SW480 (cell line): ENCODE measurements around the gene RBM18.

ENCODE experiments used
- DNase-seq: peaks from one replicate; pipeline ENCODE4 v3.0.0-alpha.2; 2016; ENCODE audit warnings: low spot score

RBM18 gene

DNA sequence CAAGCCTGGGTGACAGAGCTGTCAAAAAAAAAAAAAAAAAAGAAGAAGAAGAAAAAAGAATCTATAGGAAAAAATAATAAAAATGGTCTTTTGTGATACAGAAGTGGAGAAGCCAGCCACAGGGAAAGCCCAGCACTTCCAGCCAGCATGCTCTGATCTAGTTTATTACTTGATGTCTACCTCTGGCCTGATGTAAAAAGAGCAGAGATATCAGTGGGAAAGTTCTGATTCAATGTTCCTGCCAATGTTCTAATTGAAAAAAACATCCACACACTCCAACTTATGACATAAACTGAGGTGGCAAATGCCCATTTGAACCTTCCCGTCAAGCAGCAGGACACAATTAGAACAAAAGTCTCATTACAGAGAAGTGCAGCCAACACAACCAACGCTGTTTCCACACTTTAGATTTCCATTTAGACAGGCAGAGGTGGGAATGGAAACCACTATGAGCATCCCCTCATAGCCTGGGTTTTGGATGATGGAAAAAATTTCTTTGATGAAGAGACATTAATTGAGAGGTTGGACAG, 5.7 kb downstream of the RBM18 start:
- no peak for DNase-seq

DNA sequence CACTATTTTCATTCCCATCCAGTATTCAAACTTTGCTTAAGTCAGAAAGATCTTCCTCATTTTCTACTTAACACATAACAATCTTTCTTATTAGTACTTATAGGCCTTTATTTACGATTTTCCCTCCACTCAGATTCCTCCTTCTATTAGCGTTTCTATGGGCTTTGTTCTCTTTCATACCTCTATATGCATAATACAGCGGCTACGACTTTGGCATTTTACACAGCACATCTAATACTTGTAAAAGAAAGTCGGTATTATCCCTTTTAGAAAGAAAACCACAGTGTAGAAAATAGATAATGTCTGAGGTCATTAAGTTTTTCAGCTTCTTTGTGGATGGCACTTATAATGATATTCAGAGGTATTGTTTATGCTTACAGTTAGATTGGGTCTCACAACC, 8.4 kb downstream of the RBM18 start:
- no peak for DNase-seq

DNA sequence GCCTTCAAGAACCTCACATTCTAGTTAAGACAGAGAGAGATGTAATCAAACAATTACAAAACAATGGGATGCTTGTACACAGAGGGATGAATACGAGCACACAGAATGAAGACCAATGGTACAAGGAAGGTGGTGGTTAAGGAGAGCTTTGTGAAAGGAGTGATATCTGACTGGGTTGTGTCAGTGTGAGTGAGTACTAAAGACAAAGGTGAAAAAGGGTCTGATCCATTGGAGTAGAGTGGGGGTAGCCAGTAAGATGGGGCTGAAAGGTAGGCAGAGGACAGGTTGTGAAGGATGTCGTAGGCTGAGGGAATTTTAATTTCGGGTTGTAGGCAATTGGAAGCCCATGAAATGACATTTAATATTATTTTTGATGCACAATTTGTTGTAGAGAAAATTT, 9.9 kb downstream of the RBM18 start:
- no peak for DNase-seq

GRCh38 chr9:122252796-122253195, 11.8 kb downstream of the RBM18 start:
- DNase-seq = no peak

DNA sequence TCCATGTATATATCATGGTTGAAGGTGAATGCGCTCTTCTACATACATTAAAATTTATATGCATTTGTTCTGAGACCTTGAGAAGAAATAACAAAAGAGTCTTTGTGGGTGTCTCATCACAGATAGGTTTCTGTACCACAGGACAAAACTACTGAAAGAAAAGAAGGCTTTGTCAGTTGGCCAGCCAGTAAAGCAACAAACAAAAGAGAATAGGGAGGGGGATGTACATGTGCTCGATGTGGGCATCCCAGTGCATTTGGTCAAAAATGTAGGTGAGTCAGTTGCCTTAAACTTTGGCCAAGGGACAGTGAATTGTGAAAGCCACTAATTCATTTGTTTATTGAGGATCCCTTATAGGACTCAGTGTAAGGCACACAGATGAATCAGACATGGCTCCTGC, 13.3 kb downstream of the RBM18 start:
- DNase-seq = no peak

DNA sequence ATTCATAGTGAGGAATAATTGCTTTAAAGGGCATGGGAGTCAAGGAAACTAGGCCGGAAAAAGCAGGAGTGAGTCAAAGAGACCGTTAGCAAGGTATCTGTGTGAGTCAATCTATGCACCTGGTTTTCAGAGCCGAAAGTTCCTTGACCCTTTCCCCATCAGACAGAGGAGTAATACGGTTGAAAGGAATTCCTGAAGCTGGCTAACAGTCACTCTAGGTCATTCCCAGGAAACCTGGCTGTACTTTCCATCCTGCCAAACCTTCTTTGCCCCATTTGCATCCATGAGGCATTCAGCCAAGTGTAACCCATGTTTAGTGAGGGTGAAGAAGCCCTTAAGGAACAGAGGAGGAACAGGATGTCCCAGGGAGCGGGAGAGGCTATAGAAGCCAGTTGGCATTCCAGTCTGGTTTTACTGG, 16.2 kb downstream of the RBM18 start:
- DNase-seq = no peak

GRCh38 chr9:122246666-122247065, 18.0 kb downstream of the RBM18 start:
- DNase-seq = no peak

DNA sequence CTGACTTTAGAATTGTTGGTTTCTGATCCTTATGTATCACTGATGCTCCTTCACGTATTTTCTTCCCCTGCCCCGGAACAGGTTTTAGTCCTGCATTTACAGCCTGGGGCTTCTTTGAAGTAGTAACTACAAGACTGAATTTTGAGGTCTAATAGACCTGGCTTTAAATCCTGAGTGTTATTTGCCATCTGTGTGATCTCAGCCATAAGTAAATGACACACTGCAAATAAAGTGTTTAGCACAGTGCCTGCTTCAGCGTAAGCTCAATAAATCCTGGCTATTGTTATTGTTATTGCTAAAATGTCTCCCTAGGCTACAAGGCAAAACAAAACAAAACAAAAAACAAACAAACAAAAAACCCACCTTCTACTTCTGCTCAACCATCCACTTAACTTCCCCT, 20.3 kb downstream of the RBM18 start:
- DNase-seq = no peak

DNA sequence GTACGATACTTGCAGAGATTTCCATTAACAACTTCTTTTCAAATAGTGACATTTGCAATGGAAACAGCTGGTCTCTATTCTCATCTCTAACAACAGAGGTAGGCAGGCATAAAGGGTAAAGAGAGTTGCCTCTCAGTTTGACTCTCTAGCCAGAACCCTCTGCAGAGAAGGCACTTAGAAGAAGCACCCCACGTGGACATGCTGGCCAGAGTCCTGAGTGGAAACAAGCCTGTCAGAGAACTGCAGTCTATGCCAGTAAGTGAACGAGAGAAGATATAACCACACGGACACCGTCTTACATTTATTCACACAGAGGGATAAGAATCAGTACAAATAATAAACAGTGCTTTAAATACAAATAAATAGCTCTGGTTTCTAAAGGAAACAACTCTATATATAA, 24.9 kb downstream of the RBM18 start:
- DNase-seq = no peak

GRCh38 chr9:122236681-122237080, 28.0 kb downstream of the RBM18 start:
- DNase-seq = no peak

GRCh38 chr9:122234022-122234748, 30.5 kb downstream of the RBM18 start:
- DNase-seq = no peak

- no peak for DNase-seq
These were observed 31.8 kb downstream of the RBM18 start for GRCh38 chr9:122232796-122233306.

DNA sequence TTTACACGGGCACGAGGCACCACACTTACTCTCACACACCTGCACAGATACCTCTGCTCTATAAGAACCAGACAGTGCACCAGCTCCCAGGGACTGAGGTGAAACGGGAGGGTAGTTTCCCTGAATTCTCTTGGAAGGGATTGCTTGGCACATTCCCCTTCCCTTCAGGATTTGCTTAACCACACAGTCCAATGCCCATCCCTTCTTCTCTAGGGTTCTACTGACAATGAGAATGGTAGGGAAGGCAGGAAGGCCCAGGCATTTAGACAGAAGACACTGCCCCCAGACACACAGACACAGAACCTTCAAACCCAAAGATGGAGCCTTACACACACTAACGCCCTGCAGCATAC, 35.2 kb downstream of the RBM18 start:
- DNase-seq = no peak

GRCh38 chr9:122228568-122229484, 35.8 kb downstream of the RBM18 start, which contains the start of gene LHX6:
Gene LHX6, minus strand, starts transcription at chr9:122228957. Its CDS starts 217 bp downstream, at chr9:122228740.
- DNase-seq = peak; percentile 37

GRCh38 chr9:122228191-122228567, 36.5 kb downstream of the RBM18 start:
- DNase-seq = no peak

DNA sequence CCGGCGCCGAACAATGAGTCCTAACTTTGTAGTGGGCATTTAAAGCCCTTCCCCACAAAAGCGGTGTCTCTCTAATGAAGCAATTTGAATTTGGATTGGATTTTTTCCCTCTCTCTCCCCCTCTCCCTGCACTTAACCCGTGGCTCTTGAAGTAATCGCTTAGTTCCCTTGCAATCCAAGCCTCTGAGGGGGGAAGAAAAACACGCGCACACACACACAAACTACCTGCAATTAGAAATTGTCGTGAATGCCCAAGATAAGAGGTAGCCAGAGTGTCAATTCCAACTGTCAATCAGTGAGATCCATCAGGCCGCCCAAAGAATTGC, 37.1 kb downstream of the RBM18 start:
- DNase-seq = no peak

GRCh38 chr9:122226758-122227574, 37.7 kb downstream of the RBM18 start:
- no peak for DNase-seq

DNA sequence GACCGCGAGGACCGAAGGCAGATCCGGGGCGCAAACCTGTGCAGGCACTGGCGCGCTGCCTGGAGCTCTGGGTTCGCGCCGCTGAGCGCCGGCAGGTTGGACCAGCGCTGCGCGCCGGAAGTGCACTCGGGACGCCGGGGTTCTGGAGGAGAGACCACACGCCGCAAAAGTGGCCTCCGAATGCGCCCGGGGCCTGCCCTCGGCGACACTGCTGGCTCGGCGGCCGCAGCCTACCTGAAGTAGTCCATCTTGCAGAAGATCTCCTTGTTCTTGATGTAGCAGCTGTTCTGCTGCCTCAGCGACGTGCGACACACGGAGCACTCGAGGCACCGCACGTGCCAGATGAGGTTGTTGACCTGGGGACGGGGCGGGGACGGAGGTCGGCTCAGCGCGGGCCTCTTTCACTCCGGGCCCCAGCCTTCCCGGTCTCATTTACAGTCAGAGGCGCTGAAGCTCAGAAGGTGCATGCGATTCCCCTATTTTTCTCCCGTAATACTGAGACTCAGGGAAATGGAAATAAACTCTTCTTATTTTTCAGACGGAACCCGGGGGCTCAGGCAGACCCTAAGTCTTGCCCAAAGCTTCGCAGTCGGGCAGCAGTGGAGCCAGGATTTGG, 38.4 kb downstream of the RBM18 start:
- DNase-seq = no peak

DNA sequence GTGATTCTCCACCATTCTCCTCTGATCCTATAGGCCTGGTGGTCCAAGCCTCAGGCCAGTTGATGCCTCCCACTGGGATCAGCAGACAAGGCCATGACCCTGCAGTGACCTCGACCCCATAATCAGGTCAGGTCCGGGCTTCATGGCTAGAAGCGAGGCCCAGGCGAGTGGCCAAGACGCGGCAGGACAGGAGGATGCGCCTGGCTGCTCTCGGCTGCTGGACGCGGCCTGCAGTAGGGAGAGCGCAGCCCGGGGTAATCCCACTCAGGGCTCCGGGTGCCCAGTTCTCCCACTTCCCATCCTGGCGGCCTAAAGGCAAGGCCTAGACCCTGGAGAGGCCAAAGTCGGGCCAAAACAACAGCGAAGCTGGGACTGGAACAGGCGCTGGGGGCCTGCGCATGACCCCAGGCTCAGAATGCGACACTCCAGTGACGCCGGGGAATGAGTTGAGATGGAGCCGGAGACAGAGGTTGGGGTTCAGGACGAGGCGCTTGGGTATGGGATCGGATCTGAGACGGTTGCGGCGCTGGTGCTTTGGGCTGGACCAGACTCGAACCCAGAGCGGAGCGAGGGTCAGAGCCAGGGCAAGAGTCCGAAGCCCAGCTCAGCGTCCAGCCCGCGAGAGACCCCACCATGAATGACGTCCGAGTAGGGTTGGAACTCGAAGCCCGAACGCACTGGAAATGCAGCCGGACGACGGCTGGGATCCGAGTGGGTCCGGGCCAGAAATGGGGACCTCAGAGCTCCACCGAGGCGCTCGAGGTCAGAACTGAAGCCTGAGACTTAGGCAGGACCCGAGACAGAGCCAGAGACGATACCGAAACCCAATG, 39.1 kb downstream of the RBM18 start:
- DNase-seq = no peak

- DNase-seq = no peak
These were observed 41.2 kb downstream of the RBM18 start for GRCh38 chr9:122223435-122223834.

- no peak for DNase-seq
These were observed 41.8 kb downstream of the RBM18 start for GRCh38 chr9:122222791-122223190.
